COR-L47 (cell line): ENCODE data around the gene PRKN.

Source experiments
- DNase-seq: peaks from one replicate; lab custom pipeline; 2025; lab: John Stamatoyannopoulos, UW

PRKN gene

GRCh38 chr6:161596807-161597520, 1130.6 kb downstream of the PRKN start:
- no peak for DNase-seq

- DNase-seq, result no peak
Measured at GRCh38 chr6:161594412-161594811, 1133.2 kb downstream of the PRKN start.

- DNase-seq, result no peak
Measured at GRCh38 chr6:161590961-161591627, 1136.5 kb downstream of the PRKN start.

GRCh38 chr6:161586887-161587286, 1140.7 kb downstream of the PRKN start:
- DNase-seq, result no peak

- no peak for DNase-seq
Measured at GRCh38 chr6:161584621-161585340, 1142.8 kb downstream of the PRKN start.

- DNase-seq, result peak; percentile 6
Measured at GRCh38 chr6:161584051-161584450, 1143.5 kb downstream of the PRKN start.

GRCh38 chr6:161583584-161583983, 1144.0 kb downstream of the PRKN start:
- no peak for DNase-seq

- DNase-seq, result no peak
Measured at GRCh38 chr6:161578478-161578877, 1149.1 kb downstream of the PRKN start.

- DNase-seq, result no peak
Measured at GRCh38 chr6:161575523-161576254, 1151.9 kb downstream of the PRKN start.

GRCh38 chr6:161568885-161569456, 1158.6 kb downstream of the PRKN start:
- DNase-seq, result no peak

GRCh38 chr6:161564952-161565351, 1162.6 kb downstream of the PRKN start:
- no peak for DNase-seq

GRCh38 chr6:161561908-161562307, 1165.7 kb downstream of the PRKN start:
- no peak for DNase-seq

- no peak for DNase-seq
Measured at GRCh38 chr6:161557333-161558107, 1170.0 kb downstream of the PRKN start.

GRCh38 chr6:161554883-161555282, 1172.7 kb downstream of the PRKN start:
- no peak for DNase-seq

- no peak for DNase-seq
Measured at GRCh38 chr6:161549977-161550655, 1177.5 kb downstream of the PRKN start.

- DNase-seq, result no peak
Measured at GRCh38 chr6:161548713-161549296, 1178.8 kb downstream of the PRKN start.

GRCh38 chr6:161547617-161548016, 1179.9 kb downstream of the PRKN start:
- DNase-seq, result no peak

- no peak for DNase-seq
Measured at GRCh38 chr6:161546632-161547031, 1180.9 kb downstream of the PRKN start.

GRCh38 chr6:161545741-161546140, 1181.8 kb downstream of the PRKN start:
- DNase-seq, result no peak

GRCh38 chr6:161544801-161545480, 1182.6 kb downstream of the PRKN start:
- DNase-seq, result no peak
